GM23248 (cell line): ENCODE data around the gene KCNE1. TPM values are rescaled to one million over a fixed set of nuclear protein-coding genes. Genes with fewer than 3 reads are reported as not detected.
"Not testable (repeated sequence)": the region's sequence is repeated elsewhere in the genome, so short reads cannot be mapped to it uniquely, and the experiment has no call there.

ENCODE experiments used
- DNase-seq: peaks from one replicate; pipeline ENCODE4 v3.0.0-alpha.2; 2015
- H2AFZ ChIP-seq: fragments of 200-600 bp; sonication (generic); 2 replicates; pipeline ENCODE4 v1.6.1; 2016; ENCODE audit warnings: antibody characterized with exemption
- H3F3A ChIP-seq: fragments of 200-600 bp; sonication (generic); 2 replicates; pipeline ENCODE4 v1.6.1; 2016; ENCODE audit warnings: mild to moderate bottlenecking, antibody characterized with exemption, mixed run types; ENCODE audit not compliant: insufficient read depth
- H3K27ac ChIP-seq: fragments of 200-600 bp; sonication (generic); 2 replicates; pipeline ENCODE4 v1.5.1; 2016; ENCODE audit warnings: mild to moderate bottlenecking
- H3K27me3 ChIP-seq: fragments of 200-600 bp; sonication (generic); replicated peaks from 2 replicates; pipeline ENCODE4 v1.6.1; 2016; ENCODE audit warnings: mild to moderate bottlenecking; ENCODE audit not compliant: insufficient read depth
- H3K36me3 ChIP-seq: fragments of 200-600 bp; sonication (generic); 2 replicates; pipeline ENCODE4 v1.6.1; 2016; ENCODE audit warnings: low read depth, mild to moderate bottlenecking
- H3K4me1 ChIP-seq: fragments of 200-600 bp; sonication (generic); 2 replicates; pipeline ENCODE4 v1.6.1; 2016; ENCODE audit warnings: mild to moderate bottlenecking; ENCODE audit not compliant: insufficient read depth
- H3K4me2 ChIP-seq: fragments of 200-600 bp; sonication (generic); one replicate; pipeline ENCODE4 v1.6.1; 2016; ENCODE audit warnings: mild to moderate bottlenecking; ENCODE audit not compliant: unreplicated experiment
- H3K4me3 ChIP-seq: fragments of 200-600 bp; sonication (generic); 2 replicates; pipeline ENCODE4 v1.5.1; 2016; ENCODE audit warnings: mild to moderate bottlenecking
- H3K79me2 ChIP-seq: fragments of 200-600 bp; sonication (generic); 2 replicates; pipeline ENCODE4 v1.6.1; 2016; ENCODE audit warnings: mild to moderate bottlenecking; ENCODE audit not compliant: insufficient read depth
- H3K9ac ChIP-seq: fragments of 200-600 bp; sonication (generic); 2 replicates; pipeline ENCODE4 v1.6.1; 2016; ENCODE audit warnings: mild to moderate bottlenecking
- H3K9me2 ChIP-seq: fragments of 200-600 bp; sonication (generic); 2 replicates; pipeline ENCODE4 v1.6.1; 2016; ENCODE audit warnings: mixed run types, mild to moderate bottlenecking, moderate library complexity; ENCODE audit not compliant: insufficient read depth
- H3K9me3 ChIP-seq: fragments of 200-600 bp; sonication (generic); one replicate; pipeline ENCODE4 v1.6.1; 2017; ENCODE audit warnings: low read depth
- H4K20me1 ChIP-seq: fragments of 200-600 bp; sonication (generic); 2 replicates; pipeline ENCODE4 v1.6.0; 2016; ENCODE audit not compliant: insufficient read depth
- WGBS, 2 experiments: methylation state at CpG; one replicate each; pipeline ENCODE4 v1.1.6; 2015 to 2017; ENCODE audit warnings: low lambda C conversion rate in 2 of 2, low coverage in 1 of 2; ENCODE audit errors: missing lambda C conversion rate in 2 of 2; 5-methylcytosine and 5-hydroxymethylcytosine counted together
- in situ Hi-C: fragments of 300-500 bp; cut with MboI; formaldehyde crosslinking; loops from 2 replicates; pipeline ENCODE4 v1.15.0; 2020
- polyA plus RNA-seq: library from polyadenylated mRNA; unstranded; fragments of >200 nt; fragmentation: Nextera tagmentation; extraction: Ambion mirVana; gene quantifications from 2 replicates; pipeline ENCODE4 v1.2.1, GENCODE V29; 2016
- total RNA-seq: library from RNA; depleted of rRNA; stranded (reverse); fragments of >200 nt; shearing (Covaris generic); gene quantifications from 2 replicates; pipeline ENCODE4 v1.2.3, GENCODE V29; 2014

KCNE1 gene
- total and polyA plus RNA-seq, 2 experiments from 2014 or later, result 0.43 TPM; not detected in 1

GRCh38 chr21:34459426-34459825, 52.6 kb downstream of the KCNE1 start:
- H3K79me2 ChIP-seq, H3F3A ChIP-seq, H3K27ac ChIP-seq, in situ Hi-C loops, H2AFZ ChIP-seq, H3K4me3 ChIP-seq, H3K9ac ChIP-seq, DNase-seq, H4K20me1 ChIP-seq, H3K9me2 ChIP-seq, H3K9me3 ChIP-seq, H3K4me1 ChIP-seq, H3K4me2 ChIP-seq, H3K36me3 ChIP-seq, H3K27me3 ChIP-seq: not testable (repeated sequence)
- WGBS, 2 experiments, result no CpG with 5 or more reads among the region's 36 CpGs

- H3K9me2 ChIP-seq, H3K27ac ChIP-seq, H3K4me2 ChIP-seq, H3K36me3 ChIP-seq, H4K20me1 ChIP-seq, H3K9ac ChIP-seq, H3K4me1 ChIP-seq, H3K4me3 ChIP-seq, H3K79me2 ChIP-seq, DNase-seq, H3K27me3 ChIP-seq, H3F3A ChIP-seq, H2AFZ ChIP-seq, in situ Hi-C loops, H3K9me3 ChIP-seq: not testable (repeated sequence)
- WGBS, 2 experiments, result no CpG with 5 or more reads among the region's 7 CpGs
Observed at GRCh38 chr21:34458266-34458665, 53.7 kb downstream of the KCNE1 start.

- H3K9me3 ChIP-seq, H4K20me1 ChIP-seq, H3K4me3 ChIP-seq, H2AFZ ChIP-seq, in situ Hi-C loops, H3K4me2 ChIP-seq, H3K36me3 ChIP-seq, H3K79me2 ChIP-seq, H3K27me3 ChIP-seq, H3K27ac ChIP-seq, H3K4me1 ChIP-seq, H3K9ac ChIP-seq, DNase-seq, H3K9me2 ChIP-seq, H3F3A ChIP-seq: not testable (repeated sequence)
- WGBS, 2 experiments, result no CpG with 5 or more reads among the region's 6 CpGs
Observed at GRCh38 chr21:34456180-34456579, 55.8 kb downstream of the KCNE1 start.

GRCh38 chr21:34455628-34456027, 56.4 kb downstream of the KCNE1 start:
- H3K4me1 ChIP-seq, H3K9ac ChIP-seq, H2AFZ ChIP-seq, in situ Hi-C loops, H3K27me3 ChIP-seq, DNase-seq, H3K9me3 ChIP-seq, H3K27ac ChIP-seq, H3F3A ChIP-seq, H3K4me3 ChIP-seq, H3K79me2 ChIP-seq, H3K9me2 ChIP-seq, H4K20me1 ChIP-seq, H3K36me3 ChIP-seq, H3K4me2 ChIP-seq: not testable (repeated sequence)
- no CpG with 5 or more reads among the region's 10 CpGs for WGBS, 2 experiments

GRCh38 chr21:34447018-34447417, 65.0 kb downstream of the KCNE1 start:
- H3K4me3 ChIP-seq, H3K36me3 ChIP-seq, H3K9me3 ChIP-seq, H4K20me1 ChIP-seq, H3K9ac ChIP-seq, DNase-seq, H3K27ac ChIP-seq, H3K4me2 ChIP-seq, H3K79me2 ChIP-seq, H3K4me1 ChIP-seq, in situ Hi-C loops, H2AFZ ChIP-seq, H3F3A ChIP-seq, H3K9me2 ChIP-seq, H3K27me3 ChIP-seq: not testable (repeated sequence)
- no CpG with 5 or more reads among the region's 8 CpGs for WGBS, 2 experiments

- not testable (repeated sequence) for H3K9ac ChIP-seq
Observed at GRCh38 chr21:34443486-34443885, 68.5 kb downstream of the KCNE1 start.

GRCh38 chr21:34429710-34430109, 82.3 kb downstream of the KCNE1 start:
- in situ Hi-C loops, H4K20me1 ChIP-seq, H3K36me3 ChIP-seq, H3K79me2 ChIP-seq, H3K9me3 ChIP-seq, H3K9ac ChIP-seq, H3K27ac ChIP-seq, H2AFZ ChIP-seq, H3F3A ChIP-seq, H3K9me2 ChIP-seq, H3K27me3 ChIP-seq, H3K4me2 ChIP-seq, DNase-seq, H3K4me1 ChIP-seq, H3K4me3 ChIP-seq: not testable (repeated sequence)
- no CpG with 5 or more reads among the region's 5 CpGs for WGBS, 2 experiments

More at GRCh38 chr21:34443486-34443885, 68.5 kb downstream of the KCNE1 start:
- H3K4me2 ChIP-seq, H3K9me3 ChIP-seq, H3F3A ChIP-seq, H3K4me3 ChIP-seq, H3K4me1 ChIP-seq, H4K20me1 ChIP-seq, H3K9me2 ChIP-seq, DNase-seq, H3K36me3 ChIP-seq, H2AFZ ChIP-seq, H3K79me2 ChIP-seq, H3K27ac ChIP-seq, H3K27me3 ChIP-seq, in situ Hi-C loops: not testable (repeated sequence)
- WGBS, 2 experiments, result no CpG with 5 or more reads among the region's 4 CpGs

- H3F3A ChIP-seq, H3K36me3 ChIP-seq, H2AFZ ChIP-seq, H3K4me3 ChIP-seq, H3K4me2 ChIP-seq, DNase-seq, H3K9me3 ChIP-seq, H3K9ac ChIP-seq, H3K27me3 ChIP-seq, H4K20me1 ChIP-seq, H3K9me2 ChIP-seq, H3K4me1 ChIP-seq, in situ Hi-C loops, H3K27ac ChIP-seq, H3K79me2 ChIP-seq: not testable (repeated sequence)
- WGBS, 2 experiments, result no CpG with 5 or more reads among the region's 6 CpGs
Observed at GRCh38 chr21:34428441-34428840, 83.6 kb downstream of the KCNE1 start.
